GM12891 (cell line): ENCODE data around the gene FASN.

ENCODE experiments used
- PAX5 ChIP-seq: IDR thresholded peaks from 2 replicates; pipeline ENCODE4 v1.6.1; 2011; ENCODE audit warnings: low read length, moderate library complexity, mild to moderate bottlenecking; ENCODE audit not compliant: insufficient read depth, severe bottlenecking
- POLR2A ChIP-seq: IDR thresholded peaks from 2 replicates; pipeline ENCODE4 v1.6.1; 2011; ENCODE audit warnings: low read depth, low read length, control low read depth
- POLR2AphosphoS5 ChIP-seq: IDR thresholded peaks from 2 replicates; pipeline ENCODE4 v1.6.1; 2011; ENCODE audit warnings: low read depth, low read length, control low read depth
- POU2F2 ChIP-seq: IDR thresholded peaks from 2 replicates; pipeline ENCODE4 v1.6.1; 2011; ENCODE audit warnings: low read depth, mild to moderate bottlenecking, control low read depth, low read length, moderate library complexity
- SPI1 ChIP-seq: IDR thresholded peaks from 2 replicates; pipeline ENCODE4 v1.6.1; 2011; ENCODE audit warnings: low read depth, low read length, control low read depth
- TAF1 ChIP-seq: IDR thresholded peaks from 2 replicates; pipeline ENCODE4 v1.6.1; 2011; ENCODE audit warnings: low read depth, low read length, control low read depth

- TF ChIP-seq POLR2AphosphoS5: no peak
- TF ChIP-seq SPI1: no peak
- TF ChIP-seq POLR2A: no peak
- no peak for TF ChIP-seq TAF1
- TF ChIP-seq PAX5: no peak
- TF ChIP-seq POU2F2: no peak
Observed at GRCh38 chr17:82047914-82048570, 50.0 kb downstream of the FASN start.
